ENCODE data around the gene EPAS1.

DNA sequence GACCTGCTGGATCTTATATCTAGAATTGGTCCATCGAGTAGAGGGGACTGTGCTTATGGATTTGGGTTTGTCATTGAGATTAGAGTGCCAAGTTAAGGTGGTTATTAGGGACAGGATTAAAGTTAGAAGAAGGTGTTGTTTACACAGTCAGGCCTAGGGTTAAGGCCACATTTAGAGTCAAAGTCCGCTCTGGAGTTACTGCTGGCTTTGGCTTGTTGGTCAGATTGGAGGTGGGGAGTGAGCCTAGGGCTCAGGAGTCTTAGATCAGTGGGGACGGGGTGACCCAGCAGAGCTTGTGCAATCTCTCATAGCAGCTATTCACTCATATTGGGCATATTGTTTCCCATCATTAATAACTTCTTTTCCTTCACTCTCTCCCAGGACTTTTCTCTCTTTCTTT, 13.5 kb upstream of the EPAS1 start:
- TF ChIP-seq PHF8 (IDR thresholded peaks at IDR 0.05; ENCODE audit: borderline replicate concordance, low read depth) (no peak), RFX5 (IDR thresholded peaks at IDR 0.05) (no peak), CBX8 (IDR thresholded peaks at IDR 0.05) (no peak), EHMT2 (IDR thresholded peaks at IDR 0.05; ENCODE audit: low read depth) (no peak), POLR2A (IDR thresholded peaks at IDR 0.05; ENCODE audit: low read length) (no peak), FOSL2 (IDR thresholded peaks at IDR 0.05) (no peak), FOSL2 (CRISPR knock-in tag; IDR thresholded peaks at IDR 0.05) (no peak), ZFP36 (IDR thresholded peaks at IDR 0.05; ENCODE audit: borderline replicate concordance, partially characterized antibody) (no peak)
- TF ChIP-seq, protein P1, sequence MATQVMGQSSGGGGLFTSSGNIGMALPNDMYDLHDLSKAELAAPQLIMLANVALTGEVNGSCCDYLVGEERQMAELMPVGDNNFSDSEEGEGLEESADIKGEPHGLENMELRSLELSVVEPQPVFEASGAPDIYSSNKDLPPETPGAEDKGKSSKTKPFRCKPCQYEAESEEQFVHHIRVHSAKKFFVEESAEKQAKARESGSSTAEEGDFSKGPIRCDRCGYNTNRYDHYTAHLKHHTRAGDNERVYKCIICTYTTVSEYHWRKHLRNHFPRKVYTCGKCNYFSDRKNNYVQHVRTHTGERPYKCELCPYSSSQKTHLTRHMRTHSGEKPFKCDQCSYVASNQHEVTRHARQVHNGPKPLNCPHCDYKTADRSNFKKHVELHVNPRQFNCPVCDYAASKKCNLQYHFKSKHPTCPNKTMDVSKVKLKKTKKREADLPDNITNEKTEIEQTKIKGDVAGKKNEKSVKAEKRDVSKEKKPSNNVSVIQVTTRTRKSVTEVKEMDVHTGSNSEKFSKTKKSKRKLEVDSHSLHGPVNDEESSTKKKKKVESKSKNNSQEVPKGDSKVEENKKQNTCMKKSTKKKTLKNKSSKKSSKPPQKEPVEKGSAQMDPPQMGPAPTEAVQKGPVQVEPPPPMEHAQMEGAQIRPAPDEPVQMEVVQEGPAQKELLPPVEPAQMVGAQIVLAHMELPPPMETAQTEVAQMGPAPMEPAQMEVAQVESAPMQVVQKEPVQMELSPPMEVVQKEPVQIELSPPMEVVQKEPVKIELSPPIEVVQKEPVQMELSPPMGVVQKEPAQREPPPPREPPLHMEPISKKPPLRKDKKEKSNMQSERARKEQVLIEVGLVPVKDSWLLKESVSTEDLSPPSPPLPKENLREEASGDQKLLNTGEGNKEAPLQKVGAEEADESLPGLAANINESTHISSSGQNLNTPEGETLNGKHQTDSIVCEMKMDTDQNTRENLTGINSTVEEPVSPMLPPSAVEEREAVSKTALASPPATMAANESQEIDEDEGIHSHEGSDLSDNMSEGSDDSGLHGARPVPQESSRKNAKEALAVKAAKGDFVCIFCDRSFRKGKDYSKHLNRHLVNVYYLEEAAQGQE (IDR thresholded peaks at IDR 0.05) = no peak
- TF ChIP-seq, protein P2, sequence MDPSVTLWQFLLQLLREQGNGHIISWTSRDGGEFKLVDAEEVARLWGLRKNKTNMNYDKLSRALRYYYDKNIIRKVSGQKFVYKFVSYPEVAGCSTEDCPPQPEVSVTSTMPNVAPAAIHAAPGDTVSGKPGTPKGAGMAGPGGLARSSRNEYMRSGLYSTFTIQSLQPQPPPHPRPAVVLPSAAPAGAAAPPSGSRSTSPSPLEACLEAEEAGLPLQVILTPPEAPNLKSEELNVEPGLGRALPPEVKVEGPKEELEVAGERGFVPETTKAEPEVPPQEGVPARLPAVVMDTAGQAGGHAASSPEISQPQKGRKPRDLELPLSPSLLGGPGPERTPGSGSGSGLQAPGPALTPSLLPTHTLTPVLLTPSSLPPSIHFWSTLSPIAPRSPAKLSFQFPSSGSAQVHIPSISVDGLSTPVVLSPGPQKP (IDR thresholded peaks at IDR 0.05; ENCODE audit: low read depth, low read length) = no peak
- TF ChIP-seq, protein P3, sequence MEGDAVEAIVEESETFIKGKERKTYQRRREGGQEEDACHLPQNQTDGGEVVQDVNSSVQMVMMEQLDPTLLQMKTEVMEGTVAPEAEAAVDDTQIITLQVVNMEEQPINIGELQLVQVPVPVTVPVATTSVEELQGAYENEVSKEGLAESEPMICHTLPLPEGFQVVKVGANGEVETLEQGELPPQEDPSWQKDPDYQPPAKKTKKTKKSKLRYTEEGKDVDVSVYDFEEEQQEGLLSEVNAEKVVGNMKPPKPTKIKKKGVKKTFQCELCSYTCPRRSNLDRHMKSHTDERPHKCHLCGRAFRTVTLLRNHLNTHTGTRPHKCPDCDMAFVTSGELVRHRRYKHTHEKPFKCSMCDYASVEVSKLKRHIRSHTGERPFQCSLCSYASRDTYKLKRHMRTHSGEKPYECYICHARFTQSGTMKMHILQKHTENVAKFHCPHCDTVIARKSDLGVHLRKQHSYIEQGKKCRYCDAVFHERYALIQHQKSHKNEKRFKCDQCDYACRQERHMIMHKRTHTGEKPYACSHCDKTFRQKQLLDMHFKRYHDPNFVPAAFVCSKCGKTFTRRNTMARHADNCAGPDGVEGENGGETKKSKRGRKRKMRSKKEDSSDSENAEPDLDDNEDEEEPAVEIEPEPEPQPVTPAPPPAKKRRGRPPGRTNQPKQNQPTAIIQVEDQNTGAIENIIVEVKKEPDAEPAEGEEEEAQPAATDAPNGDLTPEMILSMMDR (IDR thresholded peaks at IDR 0.05) = no peak
